SK-N-SH treated with all-trans-retinoic acid at 6 μM for 48 hours (cell line): ENCODE data around the gene BCAM.

Source experiments
- CREB5 ChIP-seq: fragments of 250-450 bp; sonication (Bioruptor Pico); IDR thresholded peaks from 2 replicates; pipeline ENCODE4 v1.5.1; 2020; ENCODE audit warnings: low read depth, mild to moderate bottlenecking, moderate library complexity
- CSRNP3 ChIP-seq: fragments of 250-450 bp; sonication (Bioruptor Pico); IDR thresholded peaks from 2 replicates; pipeline ENCODE4 v1.5.1; 2021; ENCODE audit warnings: mild to moderate bottlenecking, moderate library complexity
- POU6F1 ChIP-seq: fragments of 250-450 bp; sonication (Bioruptor Pico); IDR thresholded peaks from 2 replicates; pipeline ENCODE4 v1.8.0; 2021; ENCODE audit warnings: low read depth, mild to moderate bottlenecking, moderate library complexity, borderline replicate concordance

DNA sequence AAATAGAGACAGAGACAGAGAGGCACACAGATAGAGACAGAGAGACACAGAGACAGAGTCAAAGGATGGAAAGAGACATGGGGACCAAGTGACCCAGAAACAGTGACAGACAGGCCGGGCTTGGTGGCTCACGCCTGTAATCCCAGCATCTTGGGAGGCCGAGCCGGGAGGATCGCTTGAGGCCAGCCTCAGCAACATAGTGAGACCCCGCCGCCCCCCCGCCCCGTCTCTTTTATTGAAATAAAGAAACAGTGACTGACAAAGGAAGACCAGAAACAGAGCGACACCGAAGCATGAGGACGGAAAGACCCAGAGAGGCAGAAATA lies 36.3 kb downstream of the BCAM start:
- no peak for TF ChIP-seq CSRNP3 (CRISPR knock-in tag)
- no peak for TF ChIP-seq CREB5 (CRISPR knock-in tag)
- TF ChIP-seq POU6F1 (CRISPR knock-in tag) = no peak
